Tibial nerve (tissue), 4 donors: ENCODE measurements around the gene TTC27.

Experiments
- EP300 ChIP-seq, 2 donors: sonication (generic); formaldehyde crosslinking; IDR thresholded peaks; one replicate each; pipeline ENCODE4 v1.6.1; 2017; ENCODE audit warnings: antibody characterized with exemption in 2 of 2, mild to moderate bottlenecking in 1 of 2
- POLR2A ChIP-seq, 2 donors: fragments of 450-650 bp; IDR thresholded peaks; one replicate each; pipeline ENCODE4 v1.6.1; 2017; ENCODE audit warnings: antibody characterized with exemption in 2 of 2, mild to moderate bottlenecking in 2 of 2, moderate library complexity in 2 of 2
- TF ChIP-seq, protein P1 (sequence below), 5 experiments: fragments of 200-600 bp in 3 of 5; fragments of 450-650 bp in 2 of 5; sonication (generic) in 3 of 5; IDR thresholded peaks; one replicate each; pipeline ENCODE4 v1.5.1; 2016 to 2019; ENCODE audit warnings: antibody characterized with exemption in 5 of 5, mild to moderate bottlenecking in 3 of 5, moderate library complexity in 2 of 5

GRCh38 chr2:32624812-32625211 lies 3.0 kb upstream of the TTC27 start:
- TF ChIP-seq, protein P1, sequence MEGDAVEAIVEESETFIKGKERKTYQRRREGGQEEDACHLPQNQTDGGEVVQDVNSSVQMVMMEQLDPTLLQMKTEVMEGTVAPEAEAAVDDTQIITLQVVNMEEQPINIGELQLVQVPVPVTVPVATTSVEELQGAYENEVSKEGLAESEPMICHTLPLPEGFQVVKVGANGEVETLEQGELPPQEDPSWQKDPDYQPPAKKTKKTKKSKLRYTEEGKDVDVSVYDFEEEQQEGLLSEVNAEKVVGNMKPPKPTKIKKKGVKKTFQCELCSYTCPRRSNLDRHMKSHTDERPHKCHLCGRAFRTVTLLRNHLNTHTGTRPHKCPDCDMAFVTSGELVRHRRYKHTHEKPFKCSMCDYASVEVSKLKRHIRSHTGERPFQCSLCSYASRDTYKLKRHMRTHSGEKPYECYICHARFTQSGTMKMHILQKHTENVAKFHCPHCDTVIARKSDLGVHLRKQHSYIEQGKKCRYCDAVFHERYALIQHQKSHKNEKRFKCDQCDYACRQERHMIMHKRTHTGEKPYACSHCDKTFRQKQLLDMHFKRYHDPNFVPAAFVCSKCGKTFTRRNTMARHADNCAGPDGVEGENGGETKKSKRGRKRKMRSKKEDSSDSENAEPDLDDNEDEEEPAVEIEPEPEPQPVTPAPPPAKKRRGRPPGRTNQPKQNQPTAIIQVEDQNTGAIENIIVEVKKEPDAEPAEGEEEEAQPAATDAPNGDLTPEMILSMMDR (IDR thresholded peaks at IDR 0.05), result no peak
- TF ChIP-seq EP300 (IDR thresholded peaks at IDR 0.05) (no peak), POLR2A (IDR thresholded peaks at IDR 0.05) (no peak)
